Stimulated activated CD8-positive, alpha-beta memory T cell treated with anti-CD3 and anti-CD28 coated beads, Interleukin-12 subunit alpha, Interleukin-12 subunit beta, amount 100 ng/mL, for 24 hours (primary cell): ENCODE measurements around the gene SLC25A47.
"Not testable (repeated sequence)": the region's sequence is repeated elsewhere in the genome, so short reads cannot be mapped to it uniquely, and the experiment has no call there.

Experiments used
- DNase-seq: peaks from one replicate; pipeline ENCODE4 v3.0.0-alpha.2; 2020; ENCODE audit errors: extremely low read depth

The SLC25A47 gene

GRCh38 chr14:100305324-100306100 is 17.6 kb upstream of the SLC25A47 start:
- DNase-seq, result no peak

GRCh38 chr14:100306101-100306997 is 16.8 kb upstream of the SLC25A47 start, which contains the start of gene SLC25A29:
Gene SLC25A29 (minus strand): TSS chr14:100306444. CDS start chr14:100306232, 212 bp downstream.
- DNase-seq, result peak; percentile 57

- no peak for DNase-seq
These were observed 16.0 kb upstream of the SLC25A47 start for GRCh38 chr14:100306998-100307765.

GRCh38 chr14:100307766-100308426 is 15.2 kb upstream of the SLC25A47 start:
- no peak for DNase-seq

- not testable (repeated sequence) for DNase-seq
These were observed 14.7 kb upstream of the SLC25A47 start for GRCh38 chr14:100308427-100308792.

- DNase-seq, result no peak
These were observed 14.0 kb upstream of the SLC25A47 start for GRCh38 chr14:100309028-100309737.

- DNase-seq, result not testable (repeated sequence)
These were observed 10.8 kb upstream of the SLC25A47 start for GRCh38 chr14:100312110-100312876.

GRCh38 chr14:100312877-100313400 is 10.2 kb upstream of the SLC25A47 start:
- no peak for DNase-seq

- no peak for DNase-seq
These were observed 9.5 kb upstream of the SLC25A47 start for GRCh38 chr14:100313464-100314230.

GRCh38 chr14:100314724-100315123 is 8.4 kb upstream of the SLC25A47 start:
- DNase-seq, result no peak

- DNase-seq, result no peak
These were observed 5.8 kb upstream of the SLC25A47 start for GRCh38 chr14:100317389-100317788.

GRCh38 chr14:100317912-100318808 is 5.0 kb upstream of the SLC25A47 start:
- peak; percentile 24 for DNase-seq

- no peak for DNase-seq
These were observed 2.8 kb upstream of the SLC25A47 start for GRCh38 chr14:100320157-100320856.

- DNase-seq, result no peak
These were observed 1.5 kb upstream of the SLC25A47 start for GRCh38 chr14:100321473-100322137.

- no peak for DNase-seq
These were observed 791 bp upstream of the SLC25A47 start for GRCh38 chr14:100322138-100322957.

- no peak for DNase-seq
These were observed 786 bp downstream of the SLC25A47 start for GRCh38 chr14:100323942-100324307.
